KMS-11 (cell line): ENCODE results near the gene KCTD13.

Experiments used
- H2AFZ ChIP-seq: fragments of 200-600 bp; sonication (generic); 2 replicates; pipeline ENCODE4 v1.6.1; 2016; ENCODE audit warnings: antibody characterized with exemption, mixed run types, low read depth
- H3K27ac ChIP-seq: fragments of 200-600 bp; sonication (generic); 2 replicates; pipeline ENCODE4 v1.6.1; 2016; ENCODE audit warnings: mild to moderate bottlenecking, mixed run types
- H3K27me3 ChIP-seq: fragments of 200-600 bp; sonication (generic); 2 replicates; pipeline ENCODE4 v1.6.1; 2017; ENCODE audit warnings: mild to moderate bottlenecking, low read depth, mixed run types, moderate library complexity; ENCODE audit not compliant: insufficient read depth
- H3K36me3 ChIP-seq: fragments of 200-600 bp; sonication (generic); 2 replicates; pipeline ENCODE4 v1.6.1; 2017; ENCODE audit warnings: mild to moderate bottlenecking, mixed run types; ENCODE audit not compliant: insufficient read depth
- H3K4me1 ChIP-seq: fragments of 200-600 bp; sonication (generic); 2 replicates; pipeline ENCODE4 v1.6.1; 2016; ENCODE audit warnings: mild to moderate bottlenecking, low read depth, mixed run types; ENCODE audit not compliant: poor library complexity, severe bottlenecking
- H3K4me2 ChIP-seq: fragments of 200-600 bp; sonication (generic); 2 replicates; pipeline ENCODE4 v1.7.0; 2016; ENCODE audit warnings: mild to moderate bottlenecking, mixed run types
- H3K4me3 ChIP-seq: fragments of 200-600 bp; sonication (generic); IDR thresholded peaks from 2 replicates; pipeline ENCODE4 v1.6.1; 2017; ENCODE audit warnings: low read depth, low read length, mixed read lengths; ENCODE audit not compliant: insufficient read depth
- H3K79me2 ChIP-seq: fragments of 200-600 bp; sonication (generic); 2 replicates; pipeline ENCODE4 v1.6.1; 2016; ENCODE audit warnings: low read depth, mixed run types; ENCODE audit not compliant: insufficient read depth
- H3K9ac ChIP-seq: fragments of 200-600 bp; sonication (generic); 2 replicates; pipeline ENCODE4 v1.6.1; 2016; ENCODE audit warnings: mild to moderate bottlenecking, mixed run types
- H4K20me1 ChIP-seq: fragments of 200-600 bp; sonication (generic); 2 replicates; pipeline ENCODE4 v1.6.1; 2016; ENCODE audit warnings: mild to moderate bottlenecking, mixed run types; ENCODE audit not compliant: insufficient read depth
- CTCF ChIP-seq: fragments of 200-600 bp; sonication (generic); conservative IDR thresholded peaks from 2 replicates; pipeline ENCODE4 v1.6.1; 2017; ENCODE audit warnings: low read depth, mild to moderate bottlenecking, antibody characterized with exemption, low read length, moderate library complexity, mixed read lengths

Gene KCTD13

GRCh38 chr16:29968205-29968604 lies 42.2 kb upstream of the KCTD13 start:
- Histone ChIP-seq H4K20me1 (no peaks in the 10 kb centered on the region), H3K4me2 (no peak overlapping the region), H3K27ac (no peak overlapping the region), H3K4me1 (peaks cover 3% of the 10 kb centered on the region), H3K79me2 (no peaks in the 10 kb centered on the region), H3K27me3 (no peaks in the 10 kb centered on the region), H2AFZ (no peak overlapping the region), H3K36me3 (no peaks in the 10 kb centered on the region), H3K9ac (no peak overlapping the region), H3K4me3 (no peak overlapping the region)
- TF ChIP-seq CTCF = no peak

GRCh38 chr16:29963021-29963743 lies 37.2 kb upstream of the KCTD13 start:
- Histone ChIP-seq H3K4me3 (no peak overlapping the region), H2AFZ (peak overlapping the region; percentile 98; the same call in 1 of the 2 replicates), H3K4me2 (peak overlapping the region; percentile 92; the same call in 1 of the 2 replicates), H3K36me3 (no peaks in the 10 kb centered on the region), H3K27ac (no peak overlapping the region), H3K79me2 (no peaks in the 10 kb centered on the region), H3K9ac (no peak overlapping the region), H4K20me1 (no peaks in the 10 kb centered on the region), H3K27me3 (no peaks in the 10 kb centered on the region), H3K4me1 (peaks cover 16% of the 10 kb centered on the region)
- TF ChIP-seq CTCF = no peak

- H2AFZ ChIP-seq = peak overlapping the region; percentile 98
- no peaks in the 10 kb centered on the region for H3K27me3 ChIP-seq
- no peaks in the 10 kb centered on the region for H3K79me2 ChIP-seq
- no peaks in the 10 kb centered on the region for H4K20me1 ChIP-seq
- TF ChIP-seq CTCF = no peak
- peak overlapping the region; percentile 42; the same call in 1 of the 2 replicates for H3K9ac ChIP-seq
- H3K4me2 ChIP-seq = peak overlapping the region; percentile 92
- H3K4me1 ChIP-seq = peaks cover 16% of the 10 kb centered on the region
- no peak overlapping the region for H3K27ac ChIP-seq
- peak overlapping the region; percentile 25 for H3K4me3 ChIP-seq
- no peaks in the 10 kb centered on the region for H3K36me3 ChIP-seq
Measured at GRCh38 chr16:29962344-29962994, 36.4 kb upstream of the KCTD13 start.

DNA sequence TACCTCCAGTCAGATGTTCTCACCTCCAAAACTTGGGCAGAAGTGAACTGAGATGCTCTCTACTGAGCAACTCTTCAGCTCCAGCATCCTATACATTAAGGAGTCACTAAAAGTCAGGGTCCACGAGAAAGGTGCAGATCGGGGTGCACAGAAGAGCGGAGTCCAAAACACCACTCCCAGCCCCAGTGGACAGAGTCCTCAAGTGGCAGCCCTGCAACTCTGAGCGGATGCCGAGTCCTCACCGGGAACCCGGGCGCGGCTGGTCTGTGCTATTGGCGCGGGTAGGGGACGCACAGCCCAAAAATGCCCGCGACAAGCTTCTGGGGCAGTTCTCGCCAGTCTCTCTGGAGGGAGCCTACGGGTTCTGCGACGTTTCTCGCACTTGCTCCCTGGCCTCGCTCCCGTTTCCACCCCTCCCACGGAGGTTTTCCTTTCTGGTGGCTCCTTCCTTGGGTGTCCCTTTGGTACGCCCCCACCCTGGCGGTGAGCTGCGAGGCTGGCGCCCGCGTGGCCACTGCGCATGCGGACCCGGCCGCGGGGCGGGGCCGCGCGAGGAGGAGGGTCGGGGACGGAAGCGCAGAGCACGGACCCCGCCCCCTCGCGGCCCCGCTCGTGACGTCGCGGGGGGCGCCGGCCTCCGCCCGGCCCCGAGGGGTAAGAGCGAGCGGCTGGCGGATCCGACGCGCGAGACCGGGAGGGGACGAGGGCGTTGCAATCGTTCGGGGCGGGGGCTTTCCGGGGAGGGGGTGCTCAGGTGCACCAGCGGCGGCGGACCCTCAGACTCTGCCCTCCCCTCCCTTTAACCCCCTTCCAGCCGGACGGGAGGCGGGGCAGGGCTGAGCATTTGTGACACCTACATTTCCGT lies 35.7 kb upstream of the KCTD13 start, which contains the start of gene TMEM219:
TSS of gene TMEM219 (plus strand) at position 601 of the 865 bp plus-strand sequence. CDS start 1,065 bp downstream, outside the sequence.
- Histone ChIP-seq H3K4me2 (peak within 1 kb of the TSS; percentile 92), H4K20me1 (no peaks in the 10 kb centered on the region), H3K27me3 (no peaks in the 10 kb centered on the region), H3K36me3 (no peaks in the 10 kb centered on the region), H3K27ac (peak within 1 kb of the TSS; percentile 5; the same call in 1 of the 2 replicates), H3K79me2 (no peaks in the 10 kb centered on the region), H2AFZ (peak within 1 kb of the TSS; percentile 98), H3K9ac (peak within 1 kb of the TSS; percentile 42; the same call in 1 of the 2 replicates), H3K4me1 (peaks cover 16% of the 10 kb centered on the region), H3K4me3 (peak within 1 kb of the TSS; percentile 42)
- peak; percentile 34; the same call in 1 of the 2 replicates for TF ChIP-seq CTCF
